Activated naive CD8-positive, alpha-beta T cell treated with anti-CD3 and anti-CD28 coated beads, Interleukin-2, amount 50 U/mL, for 24 hours (primary cell): ENCODE data around the gene KCMF1.

ENCODE experiments used
- ATAC-seq: fragments of 150-1000 bp; cut with Tn5 transposase; one replicate; pipeline ENCODE4 v1.10.0; 2021
- DNase-seq: peaks from one replicate; pipeline ENCODE4 v3.0.0; 2021
- H3K27ac Mint-ChIP-seq: one replicate; pipeline ENCODE4 v1.8.0; 2021; ENCODE audit warnings: mild to moderate bottlenecking, mixed read lengths
- H3K27me3 Mint-ChIP-seq: one replicate; pipeline ENCODE4 v1.8.0; 2021; ENCODE audit warnings: mixed read lengths
- H3K36me3 Mint-ChIP-seq: one replicate; pipeline ENCODE4 v1.8.0; 2021; ENCODE audit warnings: low read depth, mixed read lengths
- H3K4me1 Mint-ChIP-seq: one replicate; pipeline ENCODE4 v1.8.0; 2021; ENCODE audit warnings: mixed read lengths
- H3K4me3 Mint-ChIP-seq: one replicate; pipeline ENCODE4 v1.8.0; 2021; ENCODE audit warnings: mild to moderate bottlenecking, moderate library complexity, mixed read lengths
- H3K9me3 Mint-ChIP-seq: one replicate; pipeline ENCODE4 v1.8.0; 2021; ENCODE audit warnings: mixed read lengths

KCMF1 gene

DNA sequence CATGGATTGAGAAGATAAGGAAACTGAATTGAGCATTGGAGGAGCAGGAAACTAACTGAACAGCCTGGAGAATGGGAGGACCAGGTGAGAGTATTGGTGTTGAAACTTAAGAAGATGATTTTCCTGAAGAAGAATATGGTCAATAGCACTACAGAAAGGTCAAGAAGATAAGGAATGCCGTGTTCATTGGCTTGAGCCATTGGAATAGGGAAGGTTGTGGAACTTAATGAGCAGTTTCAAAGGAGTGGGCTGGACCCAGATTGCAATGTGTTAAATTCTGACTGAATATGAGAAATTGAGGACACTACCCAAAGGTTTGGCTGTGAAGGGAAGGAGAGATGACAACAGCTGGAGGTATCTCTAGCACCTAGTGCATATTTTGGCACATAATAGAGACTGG, 19.0 kb downstream of the KCMF1 start:
- DNase-seq (no peak), ATAC-seq (no peak)
- Mint-ChIP-seq H3K27me3 (no peaks in the 10 kb centered on the region), H3K4me3 (no peak overlapping the region), H3K27ac (no peak overlapping the region), H3K4me1 (peaks cover 39% of the 10 kb centered on the region), H3K9me3 (no peaks in the 10 kb centered on the region), H3K36me3 (peaks cover 20% of the 10 kb centered on the region)

- DNase-seq (no peak), ATAC-seq (peak; percentile 61)
- Mint-ChIP-seq H3K4me3 (no peak overlapping the region), H3K36me3 (peaks cover 18% of the 10 kb centered on the region), H3K27me3 (no peaks in the 10 kb centered on the region), H3K4me1 (peaks cover 39% of the 10 kb centered on the region), H3K9me3 (no peaks in the 10 kb centered on the region), H3K27ac (no peak overlapping the region)
Measured at GRCh38 chr2:84991404-84992160, 20.6 kb downstream of the KCMF1 start.

DNA sequence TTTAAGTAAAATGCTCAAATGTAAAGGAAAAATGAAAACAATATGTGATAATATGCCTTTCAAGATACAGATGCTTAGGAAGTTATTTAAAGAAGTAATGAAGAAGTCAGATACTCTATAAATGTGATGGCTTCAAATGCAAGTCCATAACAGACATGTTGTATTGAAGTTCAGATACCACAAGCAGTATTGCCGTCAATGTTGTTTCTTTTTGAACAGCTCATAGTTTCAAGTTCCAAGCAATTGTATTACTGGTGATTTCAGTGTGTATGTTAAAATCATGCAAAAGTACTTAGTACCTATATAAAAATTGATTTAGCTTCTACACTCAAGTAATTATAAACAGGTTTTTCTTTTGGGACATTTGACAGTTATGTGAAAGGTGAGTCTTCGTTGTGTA, 24.9 kb downstream of the KCMF1 start:
- H3K4me1 Mint-ChIP-seq: peaks cover 63% of the 10 kb centered on the region
- H3K27me3 Mint-ChIP-seq: no peaks in the 10 kb centered on the region
- no peak for ATAC-seq
- no peak for DNase-seq
- no peak overlapping the region for H3K4me3 Mint-ChIP-seq
- no peaks in the 10 kb centered on the region for H3K9me3 Mint-ChIP-seq
- peak overlapping the region; percentile 56 for H3K27ac Mint-ChIP-seq
- H3K36me3 Mint-ChIP-seq: peaks cover 23% of the 10 kb centered on the region

DNA sequence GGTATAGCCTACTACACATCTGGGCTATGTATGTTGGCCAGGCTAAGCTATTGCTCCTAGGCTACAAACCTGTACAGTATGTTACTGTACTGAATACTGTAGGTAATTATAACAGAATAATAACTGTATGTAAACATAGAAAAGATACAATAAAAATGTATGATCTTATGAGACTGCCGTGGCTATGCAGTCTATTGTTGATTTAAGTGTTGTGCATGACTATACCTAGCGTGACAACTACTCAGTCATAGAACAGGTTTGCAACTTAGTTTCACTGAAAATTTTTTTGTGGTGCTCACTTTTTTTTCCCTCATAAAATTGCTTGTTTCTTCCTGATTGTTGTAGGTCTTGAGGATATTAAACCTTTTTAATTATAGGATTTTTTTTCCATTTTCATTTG, 25.9 kb downstream of the KCMF1 start:
- H3K4me3 Mint-ChIP-seq: no peak overlapping the region
- peaks cover 72% of the 10 kb centered on the region for H3K4me1 Mint-ChIP-seq
- no peak for ATAC-seq
- no peaks in the 10 kb centered on the region for H3K27me3 Mint-ChIP-seq
- H3K27ac Mint-ChIP-seq: peak overlapping the region; percentile 66
- no peak for DNase-seq
- peaks cover 26% of the 10 kb centered on the region for H3K36me3 Mint-ChIP-seq
- no peaks in the 10 kb centered on the region for H3K9me3 Mint-ChIP-seq

- DNase-seq (no peak), ATAC-seq (peak; percentile 55)
- Mint-ChIP-seq H3K27me3 (no peaks in the 10 kb centered on the region), H3K9me3 (no peaks in the 10 kb centered on the region), H3K27ac (peak overlapping the region; percentile 99), H3K4me1 (peaks cover 86% of the 10 kb centered on the region), H3K4me3 (peak overlapping the region; percentile 70), H3K36me3 (peaks cover 31% of the 10 kb centered on the region)
Measured at GRCh38 chr2:84999553-84999955, 28.6 kb downstream of the KCMF1 start.

DNA sequence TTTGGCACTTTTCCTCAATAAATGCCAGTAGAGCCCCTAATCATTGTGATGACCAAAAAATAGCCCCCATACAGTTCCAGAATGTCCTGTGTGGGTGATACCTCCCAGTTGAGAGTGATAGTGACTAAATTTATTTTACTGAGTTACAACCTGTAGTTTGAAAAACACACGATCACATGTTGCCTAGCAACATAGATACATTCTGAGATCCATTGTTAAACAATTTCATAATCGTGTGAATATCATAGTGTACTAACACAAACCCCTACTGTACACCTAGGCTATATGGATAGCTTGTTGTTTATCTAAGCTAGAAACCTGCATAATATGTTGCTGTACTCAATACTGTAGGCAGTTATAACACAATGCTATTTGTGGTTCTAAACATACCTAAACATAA, 30.6 kb downstream of the KCMF1 start:
- Mint-ChIP-seq H3K36me3 (peaks cover 34% of the 10 kb centered on the region), H3K4me1 (peaks cover 79% of the 10 kb centered on the region), H3K9me3 (no peaks in the 10 kb centered on the region), H3K4me3 (no peak overlapping the region), H3K27me3 (no peaks in the 10 kb centered on the region), H3K27ac (peak overlapping the region; percentile 73)
- no peak for DNase-seq
- ATAC-seq: no peak

- no peaks in the 10 kb centered on the region for H3K27me3 Mint-ChIP-seq
- peaks cover 78% of the 10 kb centered on the region for H3K4me1 Mint-ChIP-seq
- peaks cover 38% of the 10 kb centered on the region for H3K36me3 Mint-ChIP-seq
- H3K27ac Mint-ChIP-seq: peak overlapping the region; percentile 73
- DNase-seq: no peak
- no peak overlapping the region for H3K4me3 Mint-ChIP-seq
- no peak for ATAC-seq
- peaks cover 5% of the 10 kb centered on the region for H3K9me3 Mint-ChIP-seq
Measured at GRCh38 chr2:85002534-85002933, 31.6 kb downstream of the KCMF1 start.

DNA sequence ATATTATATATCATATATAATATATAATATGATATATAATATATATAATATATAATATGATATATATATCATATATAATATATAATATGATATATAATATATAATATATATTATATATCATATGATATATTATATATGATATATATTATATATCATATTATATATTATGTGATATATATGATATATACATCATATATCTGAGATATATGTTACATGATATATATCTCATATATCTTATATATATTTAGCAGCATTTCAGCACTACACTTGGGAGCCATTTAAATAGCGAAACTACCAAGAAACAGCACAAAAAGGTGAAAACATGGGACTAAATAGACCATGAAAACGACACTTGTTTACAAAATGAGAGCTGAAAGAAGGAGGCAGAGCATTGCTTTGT, 37.3 kb downstream of the KCMF1 start:
- no peak overlapping the region for H3K27ac Mint-ChIP-seq
- no peak overlapping the region for H3K4me3 Mint-ChIP-seq
- no peaks in the 10 kb centered on the region for H3K27me3 Mint-ChIP-seq
- peaks cover 10% of the 10 kb centered on the region for H3K9me3 Mint-ChIP-seq
- H3K4me1 Mint-ChIP-seq: peaks cover 79% of the 10 kb centered on the region
- H3K36me3 Mint-ChIP-seq: peaks cover 50% of the 10 kb centered on the region
- DNase-seq: no peak
- ATAC-seq: no peak

- Mint-ChIP-seq H3K36me3 (peaks cover 46% of the 10 kb centered on the region), H3K27ac (peak overlapping the region; percentile 81), H3K4me1 (peaks cover 79% of the 10 kb centered on the region), H3K27me3 (no peaks in the 10 kb centered on the region), H3K4me3 (no peak overlapping the region), H3K9me3 (peaks cover 10% of the 10 kb centered on the region)
- ATAC-seq: peak; percentile 38
- DNase-seq: no peak
Measured at GRCh38 chr2:85009019-85009618, 38.2 kb downstream of the KCMF1 start.

DNA sequence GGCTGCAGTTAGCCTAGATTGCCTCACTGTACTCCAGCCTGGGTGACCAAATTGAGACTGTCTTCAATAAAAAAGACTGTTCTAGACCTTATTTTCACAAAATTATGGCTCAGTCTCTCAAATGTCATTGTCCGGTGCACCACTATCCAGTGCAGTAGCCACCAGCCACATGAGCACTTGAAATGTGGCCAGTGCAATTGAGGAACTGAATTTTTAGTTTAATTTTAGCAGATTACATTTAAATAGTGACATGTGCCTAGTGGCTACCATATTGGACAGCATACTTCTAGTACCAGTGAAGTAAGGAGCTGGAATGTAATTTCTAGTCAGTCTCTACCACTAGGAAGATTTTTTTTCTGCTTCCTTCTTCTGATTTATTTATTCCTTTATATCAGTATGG, 39.4 kb downstream of the KCMF1 start:
- Mint-ChIP-seq H3K9me3 (peaks cover 10% of the 10 kb centered on the region), H3K36me3 (peaks cover 42% of the 10 kb centered on the region), H3K27ac (peak overlapping the region; percentile 85), H3K4me3 (no peak overlapping the region), H3K4me1 (peaks cover 85% of the 10 kb centered on the region), H3K27me3 (no peaks in the 10 kb centered on the region)
- DNase-seq (no peak), ATAC-seq (no peak)

GRCh38 chr2:85011098-85011497, 40.1 kb downstream of the KCMF1 start:
- peak overlapping the region; percentile 85 for H3K27ac Mint-ChIP-seq

GRCh38 chr2:85011747-85012146, 40.8 kb downstream of the KCMF1 start:
- Mint-ChIP-seq H3K4me1 (peaks cover 88% of the 10 kb centered on the region), H3K9me3 (peaks cover 10% of the 10 kb centered on the region), H3K4me3 (no peak overlapping the region), H3K36me3 (peaks cover 35% of the 10 kb centered on the region), H3K27me3 (no peaks in the 10 kb centered on the region), H3K27ac (peak overlapping the region; percentile 85)
- ATAC-seq (no peak), DNase-seq (no peak)

More at GRCh38 chr2:85011098-85011497, 40.1 kb downstream of the KCMF1 start:
- H3K9me3 Mint-ChIP-seq: peaks cover 10% of the 10 kb centered on the region
- H3K36me3 Mint-ChIP-seq: peaks cover 37% of the 10 kb centered on the region
- peaks cover 86% of the 10 kb centered on the region for H3K4me1 Mint-ChIP-seq
- DNase-seq (no peak), ATAC-seq (peak; percentile 74)
- no peaks in the 10 kb centered on the region for H3K27me3 Mint-ChIP-seq
- no peak overlapping the region for H3K4me3 Mint-ChIP-seq

DNA sequence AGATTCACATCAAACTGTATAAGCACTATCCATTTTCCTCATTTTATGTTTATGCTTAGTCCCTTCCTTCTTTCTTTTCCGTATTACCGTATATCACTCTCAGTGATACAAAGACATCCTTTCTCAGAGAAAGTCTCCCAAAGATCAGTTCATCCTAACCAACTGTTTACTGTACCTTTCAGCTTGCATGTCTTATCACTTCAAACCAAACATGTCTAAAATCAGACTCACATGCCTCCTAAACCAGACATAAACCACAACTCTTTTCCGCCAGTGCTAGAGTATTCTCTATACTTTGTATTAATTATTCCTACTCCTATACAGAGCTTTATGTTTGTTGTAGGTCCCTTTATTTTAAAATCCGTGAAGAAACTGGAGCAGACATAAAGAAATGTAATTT, 41.5 kb downstream of the KCMF1 start:
- no peak for ATAC-seq
- peaks cover 29% of the 10 kb centered on the region for H3K36me3 Mint-ChIP-seq
- no peak overlapping the region for H3K4me3 Mint-ChIP-seq
- no peaks in the 10 kb centered on the region for H3K27me3 Mint-ChIP-seq
- peaks cover 5% of the 10 kb centered on the region for H3K9me3 Mint-ChIP-seq
- H3K27ac Mint-ChIP-seq: peak overlapping the region; percentile 29
- DNase-seq: no peak
- peaks cover 88% of the 10 kb centered on the region for H3K4me1 Mint-ChIP-seq

GRCh38 chr2:85012855-85013254, 41.9 kb downstream of the KCMF1 start:
- Mint-ChIP-seq H3K27me3 (no peaks in the 10 kb centered on the region), H3K36me3 (peaks cover 28% of the 10 kb centered on the region), H3K4me1 (peaks cover 92% of the 10 kb centered on the region), H3K27ac (peak overlapping the region; percentile 29), H3K4me3 (no peak overlapping the region), H3K9me3 (peaks cover 5% of the 10 kb centered on the region)
- ATAC-seq (no peak), DNase-seq (no peak)

GRCh38 chr2:85015653-85016360, 44.8 kb downstream of the KCMF1 start:
- Mint-ChIP-seq H3K4me1 (peaks cover 81% of the 10 kb centered on the region), H3K27ac (peak overlapping the region; percentile 74), H3K27me3 (no peaks in the 10 kb centered on the region), H3K4me3 (no peak overlapping the region), H3K9me3 (no peaks in the 10 kb centered on the region), H3K36me3 (peaks cover 14% of the 10 kb centered on the region)
- ATAC-seq (no peak), DNase-seq (no peak)
